ENCODE results near the gene MADD.

DNA sequence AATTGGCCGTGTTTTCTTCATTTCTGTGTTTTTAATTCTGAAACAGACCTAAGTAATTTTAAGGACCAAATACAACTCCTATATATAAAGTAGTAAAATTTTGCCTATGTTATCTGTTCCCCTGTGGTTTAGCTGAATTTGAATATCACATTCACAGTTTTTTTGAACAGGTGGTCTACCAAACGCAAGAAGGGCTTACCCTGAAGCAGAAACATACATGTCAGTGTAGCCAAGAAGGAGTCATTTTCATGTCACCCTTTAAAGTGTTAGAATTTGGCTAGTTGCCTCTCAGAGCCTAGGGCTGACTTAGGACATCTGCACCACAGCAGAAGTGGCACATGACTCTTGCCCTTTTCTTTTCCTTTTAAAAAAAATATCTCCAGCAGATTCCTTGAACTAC lies 48.2 kb downstream of the MADD start:
- TF ChIP-seq POLR2AphosphoS5 (IDR thresholded peaks at IDR 0.05; ENCODE audit: low read depth, low read length), result no peak
- TF ChIP-seq POLR2A (IDR thresholded peaks at IDR 0.05; ENCODE audit: low read depth, low read length), result no peak
